ENCODE measurements around the gene CLEC10A. TPM values are rescaled to one million over a fixed set of nuclear protein-coding genes. Genes with fewer than 3 reads are reported as not detected.

Gene CLEC10A
- total and polyA plus RNA-seq, 2 experiments from 2014 or later, result not detected

GRCh38 chr17:7111784-7112509 lies 31.9 kb upstream of the CLEC10A start:
- Histone ChIP-seq H3K27ac (ENCODE audit: low read depth) (no peak overlapping the region), H3K9me2 (ENCODE audit: insufficient read depth) (no peaks in the 10 kb centered on the region), H3K4me1 (ENCODE audit: insufficient read depth) (no peaks in the 10 kb centered on the region; the same call in 1 of the 2 replicates), H3F3A (replicated peaks; ENCODE audit: low read depth) (0 out of 2 replicates have a peak, but pooled peaks cover 7% of the 10 kb centered on the region), H3K79me2 (replicated peaks; ENCODE audit: insufficient read depth) (no peaks in the 10 kb centered on the region), H3K4me3 (no peak overlapping the region), H4K20me1 (replicated peaks; ENCODE audit: insufficient read depth) (no peaks in the 10 kb centered on the region), H2AFZ (no peak overlapping the region), H3K36me3 (ENCODE audit: insufficient read depth) (no peaks in the 10 kb centered on the region), H3K4me2 (no peak overlapping the region), H3K27me3 (ENCODE audit: insufficient read depth) (no peaks in the 10 kb centered on the region)
- TF ChIP-seq STAT1 (IDR thresholded peaks at IDR 0.05; ENCODE audit: unreplicated experiment) (no peak), REST (IDR thresholded peaks at IDR 0.05; ENCODE audit: unreplicated experiment) (no peak), ZNF331 (CRISPR knock-in tag; IDR thresholded peaks at IDR 0.05; ENCODE audit: low read depth) (no peak), ETS1 (IDR thresholded peaks at IDR 0.05) (no peak), NANOG (IDR thresholded peaks at IDR 0.05; ENCODE audit: borderline replicate concordance) (no peak), CTCF (conservative IDR thresholded peaks at IDR 0.05; ENCODE audit: low read depth in 2 of 2) (no peak), JUNB (IDR thresholded peaks at IDR 0.05; ENCODE audit: unreplicated experiment) (no peak), CREB1 (CRISPR knock-in tag; IDR thresholded peaks at IDR 0.05; ENCODE audit: low read depth) (no peak), ZNF114 (CRISPR knock-in tag; IDR thresholded peaks at IDR 0.05) (no peak), EZH2 (IDR thresholded peaks at IDR 0.05; ENCODE audit: low read depth, unreplicated experiment) (no peak), POLR2AphosphoS5 (IDR thresholded peaks at IDR 0.05; ENCODE audit: low read depth) (no peak), ZNF462 (CRISPR knock-in tag; IDR thresholded peaks at IDR 0.05) (no peak), EZH2phosphoT487 (IDR thresholded peaks at IDR 0.05; ENCODE audit: unreplicated experiment) (no peak)
- peaks cover 8% of the 10 kb centered on the region for H3K9me3 Mint-ChIP-seq
- ATAC-seq, result no peak
- no peak overlapping the region for H3K27ac Mint-ChIP-seq
- H3K4me1 Mint-ChIP-seq, result peaks cover 14% of the 10 kb centered on the region
- H3K4me3 Mint-ChIP-seq, result no peak overlapping the region; the same call in 2 of the 3 replicates
- peaks cover 12% of the 10 kb centered on the region for H3K27me3 Mint-ChIP-seq (ENCODE audit: insufficient read depth, low read depth, poor library complexity)
- H3K36me3 Mint-ChIP-seq (ENCODE audit: low read depth), result 0 out of 3 replicates have a peak, but pooled peaks cover 3% of the 10 kb centered on the region
- peak; percentile 42 for DNase-seq (ENCODE audit: low spot score)

All from GM23338 (cell line).